GM12892 (cell line): ENCODE measurements around the gene STARD13.
A peak's percentile ranks its signal among the peaks of the same experiment; 100 is the strongest.
"Not testable (repeated sequence)": the region's sequence is repeated elsewhere in the genome, so short reads cannot be mapped to it uniquely, and the experiment has no call there.

Experiments used
- DNase-seq: peaks from one replicate; pipeline ENCODE4 v3.0.0; 2011; ENCODE audit not compliant: insufficient read length
- FAIRE-seq: peaks from 2 replicates; lab custom pipeline; 2011; peaks lifted over from hg19 to GRCh38; lab: Jason Lieb, UNC
- POLR2A ChIP-seq: IDR thresholded peaks from 2 replicates; pipeline ENCODE4 v1.6.1; 2011; ENCODE audit warnings: low read depth, low read length, control low read depth
- POLR2AphosphoS5 ChIP-seq: IDR thresholded peaks from 2 replicates; pipeline ENCODE4 v1.6.1; 2011; ENCODE audit warnings: low read depth, low read length, control low read depth
- TAF1 ChIP-seq: IDR thresholded peaks from 2 replicates; pipeline ENCODE4 v1.6.1; 2011; ENCODE audit warnings: low read depth, mild to moderate bottlenecking, control low read depth, low read length, borderline replicate concordance

The STARD13 gene

DNA sequence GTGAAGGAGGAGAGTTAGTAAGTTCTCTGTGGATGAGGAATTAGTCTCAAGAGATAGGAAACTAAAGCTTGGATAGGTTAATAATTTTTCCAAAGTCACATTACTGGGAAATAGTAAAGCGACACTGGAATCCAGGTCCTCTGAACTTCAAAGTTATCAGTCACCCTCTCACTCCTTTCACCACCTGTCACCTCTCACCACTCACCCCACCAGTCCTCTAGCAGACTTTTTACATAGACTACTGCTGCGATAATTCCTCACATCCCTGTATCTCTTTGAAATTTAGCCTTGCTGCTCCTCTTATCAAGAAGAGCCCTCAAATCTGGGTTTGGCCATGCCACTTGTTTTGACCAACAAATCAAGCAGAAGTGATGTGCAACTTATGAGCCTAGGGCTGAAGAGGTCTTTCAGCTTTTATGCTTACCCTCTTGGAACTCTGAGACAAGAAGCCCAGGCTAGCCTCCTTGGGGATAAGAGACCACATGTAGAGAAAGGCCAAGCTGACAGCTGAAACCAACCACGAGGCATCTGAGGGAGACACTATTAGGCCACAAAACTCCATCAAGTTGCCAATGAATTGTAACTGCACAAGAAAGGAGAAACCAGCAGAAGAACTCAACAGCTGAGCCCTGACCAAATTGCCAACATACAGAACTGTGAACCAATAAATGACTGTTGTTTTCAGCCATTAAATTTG lies 41.2 kb downstream of the STARD13 start:
- FAIRE-seq (no peak), DNase-seq (no peak)
- no peak for TF ChIP-seq POLR2AphosphoS5
- no peak for TF ChIP-seq POLR2A
- TF ChIP-seq TAF1 = no peak

DNA sequence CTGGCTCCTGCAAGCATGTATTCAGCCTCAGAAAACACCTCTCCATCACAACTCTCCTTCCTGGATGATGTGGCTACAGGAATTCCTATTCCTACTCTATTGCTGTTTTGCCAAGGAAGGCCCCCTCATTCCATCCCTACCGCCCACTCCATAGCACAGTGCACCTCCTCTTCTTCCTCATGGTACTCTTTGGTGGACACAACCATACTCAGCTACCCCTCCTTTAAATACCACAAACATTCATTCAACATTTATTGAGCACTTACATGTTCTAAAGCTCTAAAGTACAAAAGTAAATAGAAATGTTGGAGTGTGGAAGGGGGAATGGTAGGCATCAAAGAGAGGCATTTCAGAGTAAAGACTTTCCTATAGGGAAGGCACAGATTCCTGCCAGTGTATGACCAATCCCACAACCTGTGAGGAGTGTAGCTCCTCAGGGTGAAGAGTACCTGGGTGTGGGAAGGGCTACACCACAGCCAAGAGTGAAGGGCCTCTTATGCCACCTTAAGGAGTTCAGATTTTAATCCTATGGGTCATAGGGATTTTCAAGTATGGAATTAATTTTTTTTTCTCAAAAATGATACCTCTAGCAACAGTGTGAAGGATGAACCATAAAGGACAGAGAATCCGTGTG lies 42.5 kb downstream of the STARD13 start:
- DNase-seq = no peak
- TF ChIP-seq TAF1 (no peak), POLR2A (no peak), POLR2AphosphoS5 (no peak)
- FAIRE-seq = no peak

GRCh38 chr13:33242372-33242771 lies 43.2 kb downstream of the STARD13 start:
- not testable (repeated sequence) for FAIRE-seq, DNase-seq

DNA sequence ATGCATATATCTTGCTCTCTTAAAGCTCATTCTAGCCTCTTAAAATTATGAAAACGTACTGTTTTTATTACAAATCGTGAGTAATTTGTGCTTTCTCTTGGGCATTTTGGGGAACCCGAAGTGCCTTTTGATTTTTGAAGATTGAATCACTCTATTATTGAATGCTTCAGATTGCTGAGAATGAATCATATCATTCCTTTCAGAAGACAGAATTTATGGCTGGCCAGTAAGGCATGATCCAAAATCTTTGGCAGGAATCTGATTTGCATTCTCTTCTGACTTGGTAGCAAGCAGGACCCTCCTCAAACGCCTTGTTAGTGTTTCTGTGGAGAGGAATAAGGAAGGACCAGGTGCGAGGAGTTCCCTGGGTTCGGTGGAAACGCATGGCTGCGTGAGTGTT lies 49.5 kb downstream of the STARD13 start:
- TF ChIP-seq TAF1 (no peak), POLR2AphosphoS5 (no peak), POLR2A (no peak)
- DNase-seq (no peak), FAIRE-seq (no peak)

GRCh38 chr13:33235564-33235963 lies 50.0 kb downstream of the STARD13 start:
- TF ChIP-seq POLR2AphosphoS5 (no peak), POLR2A (no peak), TAF1 (no peak)
- DNase-seq = no peak
- no peak for FAIRE-seq

DNA sequence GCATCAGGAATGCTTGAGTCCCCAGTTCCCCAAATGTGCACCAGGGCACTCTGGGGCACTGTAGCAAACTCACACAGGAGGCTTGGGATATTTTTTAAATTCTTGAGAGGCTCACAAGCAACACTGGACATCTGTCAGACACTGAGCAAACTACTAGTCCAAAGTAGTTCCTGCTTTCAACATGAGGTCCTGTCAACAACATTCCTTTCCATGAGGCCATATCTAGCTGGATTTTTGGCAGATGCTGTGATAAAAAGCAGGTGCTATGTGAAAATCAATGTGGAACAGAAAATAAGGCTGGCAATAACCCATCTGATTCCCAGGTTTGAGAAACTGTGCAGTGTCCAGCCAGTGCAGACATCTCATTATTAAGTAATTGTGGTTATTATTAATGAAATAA lies 50.5 kb downstream of the STARD13 start:
- no peak for FAIRE-seq
- DNase-seq = no peak
- no peak for TF ChIP-seq TAF1
- no peak for TF ChIP-seq POLR2A
- no peak for TF ChIP-seq POLR2AphosphoS5

DNA sequence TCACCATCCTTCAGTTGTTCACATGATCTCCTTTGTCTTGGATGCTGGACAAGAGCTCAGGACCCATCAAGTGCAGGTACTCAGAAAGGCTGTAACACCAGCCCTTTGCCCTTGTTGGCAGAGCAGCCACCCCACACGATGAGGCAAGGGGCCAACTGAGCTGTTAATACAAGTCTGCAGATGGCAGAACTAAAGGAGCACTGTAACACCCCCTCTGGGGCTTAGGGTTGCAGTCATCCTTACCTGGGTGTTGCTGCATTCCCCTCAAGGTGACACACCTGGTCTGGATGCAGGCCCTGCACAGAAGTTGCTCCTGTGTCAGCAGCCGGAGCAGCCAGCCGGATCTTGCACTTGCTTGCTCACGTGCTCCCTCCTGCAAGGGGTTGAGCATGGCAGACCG lies 52.0 kb downstream of the STARD13 start:
- TF ChIP-seq TAF1 (no peak), POLR2AphosphoS5 (no peak), POLR2A (no peak)
- no peak for FAIRE-seq
- DNase-seq = no peak

DNA sequence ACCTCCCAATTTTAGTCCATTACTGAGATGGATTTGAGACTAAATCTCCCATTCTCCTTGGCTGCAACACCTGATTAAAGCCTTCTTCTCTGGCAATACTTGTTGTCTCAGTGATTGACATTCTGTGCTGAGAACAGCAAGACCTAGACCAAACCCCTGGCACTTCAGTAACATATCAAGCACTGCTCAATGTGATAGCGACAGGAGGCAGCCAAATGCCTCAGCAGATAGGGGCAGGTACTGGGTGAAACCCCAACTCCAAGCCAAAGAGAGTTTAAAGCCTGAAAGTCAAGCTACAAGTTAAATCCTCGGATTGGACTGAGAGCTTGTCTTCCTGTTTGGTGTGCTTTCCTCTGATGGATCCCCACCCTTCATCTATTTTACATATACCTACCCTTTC lies 52.7 kb downstream of the STARD13 start:
- FAIRE-seq (no peak), DNase-seq (no peak)
- TF ChIP-seq TAF1 (no peak), POLR2AphosphoS5 (no peak), POLR2A (no peak)

GRCh38 chr13:33231339-33231738 lies 54.2 kb downstream of the STARD13 start:
- no peak for TF ChIP-seq POLR2AphosphoS5
- TF ChIP-seq TAF1 = no peak
- TF ChIP-seq POLR2A = no peak
- DNase-seq (no peak), FAIRE-seq (no peak)

DNA sequence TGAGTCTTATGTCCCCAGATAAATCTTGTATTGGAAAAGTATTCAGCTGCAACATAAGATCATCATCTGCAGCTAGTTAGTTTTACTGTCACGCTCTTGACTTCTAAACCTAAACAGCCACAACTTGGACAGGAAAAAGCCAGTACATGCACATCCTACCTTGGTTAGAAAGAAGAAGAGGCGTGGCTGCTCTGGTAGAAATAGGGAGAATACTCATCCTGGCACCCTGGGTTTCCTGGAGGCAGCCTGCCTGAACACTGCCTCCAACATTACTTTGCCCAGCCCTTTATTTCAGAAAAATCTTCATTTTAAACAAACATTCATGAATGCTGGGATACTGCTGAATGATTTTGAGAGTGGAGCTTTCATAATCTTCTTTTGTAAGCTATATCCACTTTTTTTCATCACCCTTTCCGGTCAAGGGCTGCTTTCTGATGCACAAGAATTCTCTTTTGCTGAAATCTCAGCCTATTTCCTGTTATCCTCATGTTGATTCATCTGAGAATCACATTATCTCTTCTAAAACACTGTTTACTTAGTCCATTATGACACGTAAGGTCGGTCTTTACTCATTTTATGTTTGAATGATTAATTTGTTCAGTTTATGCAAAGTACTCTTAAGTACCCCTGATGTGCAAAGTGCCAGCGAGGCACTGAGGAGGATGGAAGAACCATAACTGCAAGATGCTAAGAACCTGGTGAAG lies 55.2 kb downstream of the STARD13 start:
- no peak for FAIRE-seq
- no peak for DNase-seq
- TF ChIP-seq POLR2AphosphoS5 (no peak), POLR2A (no peak)

DNA sequence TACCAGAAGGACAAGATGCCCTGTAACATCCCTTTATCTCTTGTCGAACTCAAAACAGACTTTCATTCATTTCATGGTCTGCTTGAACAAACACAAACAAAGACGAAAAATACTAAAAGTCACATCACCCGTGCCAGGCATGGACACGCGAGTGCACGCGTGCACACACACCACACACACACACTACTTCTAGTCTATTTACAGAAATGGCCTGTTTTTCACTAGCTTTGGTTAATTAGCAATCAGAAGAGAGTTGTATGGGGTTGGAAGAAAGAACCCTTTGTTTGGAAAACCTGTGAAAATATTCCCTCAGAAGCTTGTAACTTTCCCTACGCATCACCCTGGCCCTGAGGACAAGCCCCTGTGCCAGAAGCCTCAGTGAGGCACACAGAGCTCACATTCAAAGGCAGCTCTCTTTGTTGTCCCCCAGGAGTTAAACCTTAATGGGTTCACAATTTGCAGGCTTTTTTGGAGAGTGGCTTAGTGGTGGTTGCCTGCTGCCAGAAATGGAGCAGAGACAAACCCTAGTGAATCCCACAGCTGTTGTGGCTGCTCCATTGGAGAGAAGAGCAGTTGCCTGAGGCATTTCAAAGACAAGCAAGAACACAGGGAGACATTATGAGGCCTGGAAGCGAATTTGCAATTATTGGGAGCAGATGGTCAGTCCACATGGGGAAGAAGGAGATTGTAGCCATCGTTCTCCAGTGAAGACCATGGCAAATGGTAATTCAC lies 55.9 kb downstream of the STARD13 start:
- TF ChIP-seq TAF1 (no peak), POLR2AphosphoS5 (no peak), POLR2A (no peak)
- no peak for FAIRE-seq
- no peak for DNase-seq

DNA sequence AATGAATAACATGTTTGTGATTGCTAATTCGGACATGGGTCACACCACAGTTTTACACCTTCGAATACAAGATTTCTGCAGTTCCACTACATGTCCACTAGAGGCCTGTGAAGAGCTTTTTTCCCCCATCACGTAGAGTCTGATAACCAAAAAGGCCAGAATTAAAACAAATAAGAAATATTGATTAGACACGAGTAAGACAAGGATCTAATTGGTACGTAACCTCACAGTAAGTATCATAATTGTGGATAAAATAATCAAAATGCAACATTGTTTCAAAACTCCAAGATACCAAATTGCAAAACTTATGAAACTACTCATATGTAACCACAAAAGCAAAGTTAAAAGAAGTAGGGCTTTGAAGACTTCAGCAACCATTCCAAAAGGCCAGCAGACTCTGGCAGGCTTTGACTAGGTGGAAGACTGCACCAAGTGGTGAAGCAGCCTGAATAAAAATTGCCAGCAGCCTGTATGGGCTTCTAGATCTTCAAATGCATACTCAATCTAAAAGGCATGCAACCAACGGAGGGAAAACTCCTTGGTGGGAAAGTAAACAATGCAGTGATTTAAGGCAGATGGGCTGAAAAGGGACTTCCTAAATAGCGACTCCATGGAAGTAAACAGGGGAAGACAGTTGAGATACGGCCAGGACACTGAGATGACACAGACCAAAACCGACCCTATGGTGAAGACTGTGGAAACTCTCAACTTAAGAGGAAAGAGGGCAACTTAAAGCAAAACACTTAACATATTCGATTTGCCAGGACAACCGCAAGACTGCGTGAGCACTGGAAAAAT lies 56.7 kb downstream of the STARD13 start:
- no peak for DNase-seq

More for the DNA sequence above, 56.7 kb downstream of the STARD13 start:
- TF ChIP-seq POLR2AphosphoS5 (no peak), POLR2A (no peak), TAF1 (no peak)
- FAIRE-seq = peak; percentile 67
